Measurements from ENCODE around the gene ITPKA.

DNA sequence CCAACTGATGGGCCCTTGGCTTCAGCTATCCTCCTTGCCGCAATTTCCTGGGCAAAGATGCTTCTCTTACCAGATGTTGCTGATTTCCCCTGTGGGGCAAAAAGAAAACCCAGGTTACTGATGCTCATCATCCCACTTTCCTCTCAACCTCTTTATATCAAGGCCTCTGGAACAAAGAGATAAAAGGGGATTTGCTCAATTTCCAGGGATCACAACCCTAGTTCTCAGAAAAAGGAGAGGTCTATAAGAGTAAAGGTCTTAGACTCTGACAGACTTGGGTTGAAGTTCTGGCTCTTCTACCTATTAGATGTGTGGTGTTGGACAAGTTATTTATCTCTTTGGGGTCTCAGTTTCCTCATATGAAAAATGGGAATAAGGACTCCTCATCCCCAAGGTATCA lies 41.9 kb downstream of the ITPKA start:
- TF ChIP-seq, protein P1, sequence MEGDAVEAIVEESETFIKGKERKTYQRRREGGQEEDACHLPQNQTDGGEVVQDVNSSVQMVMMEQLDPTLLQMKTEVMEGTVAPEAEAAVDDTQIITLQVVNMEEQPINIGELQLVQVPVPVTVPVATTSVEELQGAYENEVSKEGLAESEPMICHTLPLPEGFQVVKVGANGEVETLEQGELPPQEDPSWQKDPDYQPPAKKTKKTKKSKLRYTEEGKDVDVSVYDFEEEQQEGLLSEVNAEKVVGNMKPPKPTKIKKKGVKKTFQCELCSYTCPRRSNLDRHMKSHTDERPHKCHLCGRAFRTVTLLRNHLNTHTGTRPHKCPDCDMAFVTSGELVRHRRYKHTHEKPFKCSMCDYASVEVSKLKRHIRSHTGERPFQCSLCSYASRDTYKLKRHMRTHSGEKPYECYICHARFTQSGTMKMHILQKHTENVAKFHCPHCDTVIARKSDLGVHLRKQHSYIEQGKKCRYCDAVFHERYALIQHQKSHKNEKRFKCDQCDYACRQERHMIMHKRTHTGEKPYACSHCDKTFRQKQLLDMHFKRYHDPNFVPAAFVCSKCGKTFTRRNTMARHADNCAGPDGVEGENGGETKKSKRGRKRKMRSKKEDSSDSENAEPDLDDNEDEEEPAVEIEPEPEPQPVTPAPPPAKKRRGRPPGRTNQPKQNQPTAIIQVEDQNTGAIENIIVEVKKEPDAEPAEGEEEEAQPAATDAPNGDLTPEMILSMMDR (IDR thresholded peaks at IDR 0.05 in 4 of 5, conservative IDR thresholded peaks at IDR 0.05 in 1 of 5) = no peak
- TF ChIP-seq POLR2A (IDR thresholded peaks at IDR 0.05) = no peak
